IMR-90 (cell line): Measurements from ENCODE around the gene RAET1G. TPM values are rescaled to one million over a fixed set of nuclear protein-coding genes. Genes with fewer than 3 reads are reported as not detected.

Experiments used
- ATAC-seq: fragments of 200-7000 bp; cut with Tn5 transposase; 2 replicates; pipeline ENCODE4 v1.9.1; 2020; ENCODE audit warnings: low read depth, mild to moderate bottlenecking, moderate library complexity
- BruUV-seq: library from RNA; stranded (reverse); fragments of 400-500 nt; replicated peaks from 2 replicates; lab custom pipeline; 2021; lab: Mats Ljungman, UMichigan
- CTCF ChIA-PET: fragments of 300-600 bp; formaldehyde crosslinking; extraction: SDS; loops from one replicate; lab custom pipeline; 2021; ENCODE audit warnings: antibody characterized with exemption; lab: Yijun Ruan, JAX
- POLR2A ChIA-PET: fragments of 300-600 bp; sonication (Branson Sonifier 250); formaldehyde crosslinking; loops from one replicate; lab custom pipeline; 2022; ENCODE audit warnings: antibody characterized with exemption; ENCODE audit not compliant: unreplicated experiment; lab: Charles Lee
- DNase-seq: peaks from one replicate; pipeline ENCODE4 v3.0.0; 2013
- H2AFZ ChIP-seq: replicated peaks from 2 replicates; pipeline ENCODE3; 2013; ENCODE audit warnings: low read length, mild to moderate bottlenecking; ENCODE audit not compliant: poor library complexity
- H2AK5ac ChIP-seq: 2 replicates; pipeline ENCODE4 v1.6.1; 2013; ENCODE audit warnings: low read depth, low read length, inconsistent platforms
- H2AK9ac ChIP-seq: replicated peaks from 2 replicates; pipeline ENCODE3; 2013; ENCODE audit warnings: mild to moderate bottlenecking, low read depth, low read length, moderate library complexity; ENCODE audit not compliant: poor library complexity
- H2BK120ac ChIP-seq: 2 replicates; pipeline ENCODE4 v1.6.1; 2013; ENCODE audit warnings: low read depth, low read length, inconsistent platforms
- H2BK15ac ChIP-seq: 3 replicates; pipeline ENCODE4 v1.6.1; 2013; ENCODE audit warnings: low read depth, low read length, inconsistent platforms
- H2BK20ac ChIP-seq: 2 replicates; pipeline ENCODE4 v1.6.1; 2013; ENCODE audit warnings: low read depth, mild to moderate bottlenecking, inconsistent platforms, low read length, moderate library complexity
- H2BK5ac ChIP-seq: 2 replicates; pipeline ENCODE4 v1.6.1; 2013; ENCODE audit warnings: mild to moderate bottlenecking, low read depth, low read length, inconsistent platforms; ENCODE audit not compliant: poor library complexity, severe bottlenecking
- H3K14ac ChIP-seq: replicated peaks from 2 replicates; pipeline ENCODE4 v1.6.1; 2013; ENCODE audit warnings: low read depth, low read length, inconsistent platforms
- H3K18ac ChIP-seq: 2 replicates; pipeline ENCODE4 v1.6.1; 2013; ENCODE audit warnings: low read depth, low read length, control low read depth
- H3K23ac ChIP-seq: 2 replicates; pipeline ENCODE4 v1.6.1; 2013; ENCODE audit warnings: low read depth, low read length, inconsistent platforms
- H3K27ac ChIP-seq: 2 replicates; pipeline ENCODE4 v1.5.1; 2013; ENCODE audit warnings: mild to moderate bottlenecking, control low read depth, low read length; ENCODE audit not compliant: insufficient read depth
- H3K27me3 ChIP-seq: 2 replicates; pipeline ENCODE4 v1.6.1; 2013; ENCODE audit warnings: low read length; ENCODE audit not compliant: control insufficient read depth, insufficient read depth
- H3K36me3 ChIP-seq: 2 replicates; pipeline ENCODE4 v1.6.1; 2013; ENCODE audit warnings: low read length, mixed read lengths; ENCODE audit not compliant: control insufficient read depth, insufficient read depth
- H3K4ac ChIP-seq: 2 replicates; pipeline ENCODE4 v1.6.1; 2013; ENCODE audit warnings: low read depth, low read length, inconsistent platforms
- H3K4me1 ChIP-seq: 2 replicates; pipeline ENCODE4 v1.6.1; 2013; ENCODE audit warnings: low read length, mixed read lengths; ENCODE audit not compliant: control insufficient read depth, insufficient read depth
- H3K4me2 ChIP-seq: 2 replicates; pipeline ENCODE4 v1.6.1; 2013; ENCODE audit warnings: low read depth, mild to moderate bottlenecking, control low read depth, low read length, moderate library complexity
- H3K4me3 ChIP-seq: 2 replicates; pipeline ENCODE4 v1.5.1; 2013; ENCODE audit warnings: low read depth, mild to moderate bottlenecking, control low read depth, low read length, moderate library complexity; ENCODE audit not compliant: insufficient read depth
- H3K56ac ChIP-seq: 2 replicates; pipeline ENCODE4 v1.6.1; 2013; ENCODE audit warnings: low read length, inconsistent platforms; ENCODE audit not compliant: insufficient read depth; ENCODE audit errors: extremely low read depth
- H3K79me1 ChIP-seq, 2 experiments: 2 replicates each; pipeline ENCODE4 v1.6.1; 2013; ENCODE audit warnings: low read length in 2 of 2, inconsistent platforms in 1 of 2, low read depth in 1 of 2
- H3K9ac ChIP-seq: 2 replicates; pipeline ENCODE4 v1.6.1; 2013; ENCODE audit warnings: low read depth, low read length, control low read depth
- H3K9me1 ChIP-seq: 2 replicates; pipeline ENCODE4 v1.6.1; 2013; ENCODE audit warnings: low read length, inconsistent platforms; ENCODE audit not compliant: insufficient read depth
- H3K9me3 ChIP-seq: 2 replicates; pipeline ENCODE4 v1.6.1; 2013; ENCODE audit warnings: low read length; ENCODE audit not compliant: control insufficient read depth, insufficient read depth
- H4K20me1 ChIP-seq: 2 replicates; pipeline ENCODE4 v1.6.1; 2013; ENCODE audit warnings: low read length, inconsistent platforms; ENCODE audit not compliant: insufficient read depth
- H4K5ac ChIP-seq: 2 replicates; pipeline ENCODE4 v1.6.1; 2013; ENCODE audit warnings: mild to moderate bottlenecking, low read depth, low read length, control low read depth
- H4K8ac ChIP-seq, 2 experiments: 2 replicates each; pipeline ENCODE4 v1.6.1; 2013; ENCODE audit warnings: low read depth in 2 of 2, low read length in 2 of 2, control low read depth in 1 of 2, inconsistent platforms in 1 of 2
- H4K91ac ChIP-seq: 2 replicates; pipeline ENCODE4 v1.6.1; 2013; ENCODE audit warnings: low read depth, low read length, inconsistent platforms; ENCODE audit not compliant: insufficient read depth
- CEBPB ChIP-seq: IDR thresholded peaks from 2 replicates; pipeline ENCODE4 v1.6.1; 2012; ENCODE audit warnings: low read depth, low read length, improper control_type of control experiment
- CHD1 ChIP-seq: IDR thresholded peaks from 2 replicates; pipeline ENCODE4 v1.6.1; 2012; ENCODE audit warnings: low read depth, low read length, improper control_type of control experiment
- CTCF ChIP-seq: conservative IDR thresholded peaks from 2 replicates; pipeline ENCODE4 v1.5.1; 2012; ENCODE audit warnings: mild to moderate bottlenecking, low read depth, low read length, improper control_type of control experiment
- ELK1 ChIP-seq: fragments of 150-350 bp; IDR thresholded peaks from 2 replicates; pipeline ENCODE4 v1.6.1; 2016; ENCODE audit warnings: low read depth, mild to moderate bottlenecking, low read length, moderate library complexity, borderline replicate concordance
- FOS ChIP-seq: fragments of 150-350 bp; IDR thresholded peaks from 2 replicates; pipeline ENCODE4 v1.6.1; 2016; ENCODE audit warnings: low read depth, low read length
- MAFK ChIP-seq: IDR thresholded peaks from 2 replicates; pipeline ENCODE4 v1.6.1; 2012; ENCODE audit warnings: low read depth, low read length, improper control_type of control experiment
- MAZ ChIP-seq: IDR thresholded peaks from 2 replicates; pipeline ENCODE4 v1.6.1; 2012; ENCODE audit warnings: low read depth, mild to moderate bottlenecking, low read length, improper control_type of control experiment, moderate library complexity, borderline replicate concordance
- MXI1 ChIP-seq: IDR thresholded peaks from 2 replicates; pipeline ENCODE4 v1.6.1; 2012; ENCODE audit warnings: low read depth, mild to moderate bottlenecking, low read length, moderate library complexity, borderline replicate concordance
- NFE2L2 ChIP-seq: fragments of 150-350 bp; IDR thresholded peaks from 2 replicates; pipeline ENCODE4 v1.6.1; 2016; ENCODE audit warnings: low read depth, mild to moderate bottlenecking, low read length
- POLR2A ChIP-seq: IDR thresholded peaks from 2 replicates; pipeline ENCODE4 v1.6.1; 2012; ENCODE audit warnings: mild to moderate bottlenecking, low read depth, low read length
- RAD21 ChIP-seq: IDR thresholded peaks from 2 replicates; pipeline ENCODE4 v1.6.1; 2012; ENCODE audit warnings: low read length, improper control_type of control experiment
- RCOR1 ChIP-seq: IDR thresholded peaks from 2 replicates; pipeline ENCODE4 v1.6.1; 2012; ENCODE audit warnings: mild to moderate bottlenecking, low read length, improper control_type of control experiment; ENCODE audit not compliant: insufficient replicate concordance
- RFX5 ChIP-seq: IDR thresholded peaks from 2 replicates; pipeline ENCODE4 v1.8.0; 2012; ENCODE audit warnings: low read depth, mild to moderate bottlenecking, low read length, moderate library complexity
- WGBS, 2 experiments: methylation state at CpG; one replicate each; pipeline versions ENCODE4 v1.1.5 to v1.1.7; 2013; ENCODE audit warnings: missing lambda C conversion rate in 2 of 2; ENCODE audit not compliant: insufficient read length in 1 of 2; ENCODE audit errors: extremely low coverage in 2 of 2; 5-methylcytosine and 5-hydroxymethylcytosine counted together
- dilution Hi-C: fragments of 300-500 bp; cut with HindIII; formaldehyde crosslinking; loops from one replicate; pipeline ENCODE4 v1.14.3; 2018; ENCODE audit warnings: low sequenced_read_pairs; ENCODE audit not compliant: unreplicated experiment
- in situ Hi-C: fragments of 300-500 bp; cut with MboI; formaldehyde crosslinking; loops from 3 replicates; pipeline ENCODE4 v1.14.3; 2019; ENCODE audit warnings: low sequenced_read_pairs, inconsistent platforms, mixed read lengths
- intact Hi-C: fragments of 100-400 bp; cut with micrococcal nuclease; formaldehyde crosslinking; loops from 2 replicates; pipeline ENCODE4 v1.10.0; 2022
- polyA plus RNA-seq, 3 experiments: library from polyadenylated mRNA; depleted of rRNA; stranded (reverse); fragments of >200 nt; gene quantifications; 2 replicates each; pipeline ENCODE4 v1.2.3, GENCODE V29; 2012; ENCODE audit warnings: low replicate concordance in 1 of 3
- total RNA-seq: library from RNA; depleted of rRNA; stranded (reverse); fragments of >200 nt; gene quantifications from 2 replicates; pipeline ENCODE4 v1.2.3, GENCODE V29; 2012

RAET1G gene
- total and polyA plus RNA-seq, 2 of the 4 experiments (the other 2 are of a cell fraction): 1.3 to 4.2 TPM

GRCh38 chr6:149925253-149925973, 2.5 kb upstream of the RAET1G start (continued):
- TF ChIP-seq RCOR1: no peak

- no peak overlapping the region for H3K18ac ChIP-seq
- CTCF ChIA-PET: interaction anchor here (1.1 to 1.4 kb wide), 2 partner anchors 8 to 91 kb away, joined by 3 to 4 read pairs; no protein-coding TSS in a partner anchor
- no peak overlapping the region for H3K4me3 ChIP-seq
- H3K4ac ChIP-seq: no peak overlapping the region
- intact Hi-C loops: no loop called here
- no peak overlapping the region for H4K91ac ChIP-seq
- WGBS, 2 experiments: 86% methylated on average over 2 of the region's 4 CpGs; no CpG with 5 or more reads in 1 of the 2 experiments
- POLR2A ChIA-PET: no interaction called here
- H2BK15ac ChIP-seq: no peak overlapping the region
- no peaks in the 10 kb centered on the region for H3K79me1 ChIP-seq
- no peak overlapping the region for H2BK5ac ChIP-seq
- H3K9ac ChIP-seq: no peak overlapping the region
- no peaks in the 10 kb centered on the region for H3K36me3 ChIP-seq
- no peaks in the 10 kb centered on the region for H4K20me1 ChIP-seq
- no peak overlapping the region for H3K23ac ChIP-seq
- peaks cover 8% of the 10 kb centered on the region for H3K27me3 ChIP-seq
- no peak overlapping the region for H3K56ac ChIP-seq
- peaks cover 2% of the 10 kb centered on the region; the same call in 1 of the 2 replicates for H3K4me1 ChIP-seq
- H3K9me1 ChIP-seq: no peaks in the 10 kb centered on the region
- H3K4me2 ChIP-seq: no peak overlapping the region
- H4K8ac ChIP-seq: peak overlapping the region in 1 of 2 experiments; percentile 92; a peak in 1 of 4 replicates
- in situ Hi-C loops: loop anchor here (5.0 to 25.0 kb wide), 5 partner anchors 58 to 412 kb away; partner anchors contain the start of gene PPIL4
- peak overlapping the region; percentile 42 for H2AK9ac ChIP-seq
- H2AFZ ChIP-seq: peak overlapping the region; percentile 97
- no peak overlapping the region for H2BK120ac ChIP-seq
- H2BK20ac ChIP-seq: no peak overlapping the region
- DNase-seq (no peak), ATAC-seq (no peak)
- no peak overlapping the region for H3K14ac ChIP-seq
- no peaks in the 10 kb centered on the region for H3K9me3 ChIP-seq
- H4K5ac ChIP-seq: no peak overlapping the region
- no peak overlapping the region for H3K27ac ChIP-seq
- no peak overlapping the region for H2AK5ac ChIP-seq
- dilution Hi-C loops: no loop called here
- BruUV-seq: no TSS peak
- TF ChIP-seq CTCF: no peak
- TF ChIP-seq CEBPB: no peak
- TF ChIP-seq POLR2A: no peak
- no peak for TF ChIP-seq RAD21
- no peak for TF ChIP-seq NFE2L2
- TF ChIP-seq FOS: no peak
- no peak for TF ChIP-seq MAZ
- no peak for TF ChIP-seq RCOR1
- TF ChIP-seq MAFK: no peak
- TF ChIP-seq ELK1: no peak
- TF ChIP-seq MXI1: no peak
- no peak for TF ChIP-seq CHD1
- no peak for TF ChIP-seq RFX5
These were observed 2.0 kb upstream of the RAET1G start for GRCh38 chr6:149924933-149925252.
